ENCODE data around the gene S100A10. TPM values are rescaled to one million over a fixed set of nuclear protein-coding genes. Genes with fewer than 3 reads are reported as not detected.

Gene S100A10
- total RNA-seq, 3 donors from 2014 or later: 540 to 1,335 (median 1,083) TPM

DNA sequence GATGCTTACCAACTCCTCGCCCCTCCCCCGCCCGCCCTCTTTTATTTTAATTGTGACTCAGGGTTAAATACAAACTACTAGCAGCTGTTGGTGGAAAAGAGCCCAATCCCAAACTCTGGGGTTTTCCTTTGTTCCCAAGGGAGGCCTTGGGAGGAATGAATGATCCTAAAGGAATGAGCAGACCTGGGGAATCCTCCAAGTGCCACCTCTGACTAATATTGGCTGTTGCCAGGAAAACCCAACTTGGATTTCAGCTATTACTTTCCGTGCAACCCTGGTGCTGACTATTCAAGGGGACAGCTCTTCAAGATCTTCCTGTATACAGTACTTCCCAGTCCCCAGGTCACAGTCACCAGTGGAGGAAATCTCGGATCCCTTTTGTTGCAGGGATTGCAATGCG, 1.3 kb upstream of the S100A10 start:
- no peak for ATAC-seq
- Histone ChIP-seq H3K36me3 (ENCODE audit: low read depth) (no peaks in the 10 kb centered on the region), H3K9me3 (no peaks in the 10 kb centered on the region), H3K4me3 (no peak overlapping the region), H3K4me1 (ENCODE audit: low read depth) (peaks cover 42% of the 10 kb centered on the region)
- no peak for DNase-seq
- intact Hi-C loops (cut with DNase I, micrococcal nuclease): loop anchor here in 1 of 2 donors (5.0 kb wide), 1 partner anchor 33 kb away; no protein-coding TSS in a partner anchor
- TF ChIP-seq, protein P1, sequence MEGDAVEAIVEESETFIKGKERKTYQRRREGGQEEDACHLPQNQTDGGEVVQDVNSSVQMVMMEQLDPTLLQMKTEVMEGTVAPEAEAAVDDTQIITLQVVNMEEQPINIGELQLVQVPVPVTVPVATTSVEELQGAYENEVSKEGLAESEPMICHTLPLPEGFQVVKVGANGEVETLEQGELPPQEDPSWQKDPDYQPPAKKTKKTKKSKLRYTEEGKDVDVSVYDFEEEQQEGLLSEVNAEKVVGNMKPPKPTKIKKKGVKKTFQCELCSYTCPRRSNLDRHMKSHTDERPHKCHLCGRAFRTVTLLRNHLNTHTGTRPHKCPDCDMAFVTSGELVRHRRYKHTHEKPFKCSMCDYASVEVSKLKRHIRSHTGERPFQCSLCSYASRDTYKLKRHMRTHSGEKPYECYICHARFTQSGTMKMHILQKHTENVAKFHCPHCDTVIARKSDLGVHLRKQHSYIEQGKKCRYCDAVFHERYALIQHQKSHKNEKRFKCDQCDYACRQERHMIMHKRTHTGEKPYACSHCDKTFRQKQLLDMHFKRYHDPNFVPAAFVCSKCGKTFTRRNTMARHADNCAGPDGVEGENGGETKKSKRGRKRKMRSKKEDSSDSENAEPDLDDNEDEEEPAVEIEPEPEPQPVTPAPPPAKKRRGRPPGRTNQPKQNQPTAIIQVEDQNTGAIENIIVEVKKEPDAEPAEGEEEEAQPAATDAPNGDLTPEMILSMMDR (IDR thresholded peaks at IDR 0.05): no peak

DNA sequence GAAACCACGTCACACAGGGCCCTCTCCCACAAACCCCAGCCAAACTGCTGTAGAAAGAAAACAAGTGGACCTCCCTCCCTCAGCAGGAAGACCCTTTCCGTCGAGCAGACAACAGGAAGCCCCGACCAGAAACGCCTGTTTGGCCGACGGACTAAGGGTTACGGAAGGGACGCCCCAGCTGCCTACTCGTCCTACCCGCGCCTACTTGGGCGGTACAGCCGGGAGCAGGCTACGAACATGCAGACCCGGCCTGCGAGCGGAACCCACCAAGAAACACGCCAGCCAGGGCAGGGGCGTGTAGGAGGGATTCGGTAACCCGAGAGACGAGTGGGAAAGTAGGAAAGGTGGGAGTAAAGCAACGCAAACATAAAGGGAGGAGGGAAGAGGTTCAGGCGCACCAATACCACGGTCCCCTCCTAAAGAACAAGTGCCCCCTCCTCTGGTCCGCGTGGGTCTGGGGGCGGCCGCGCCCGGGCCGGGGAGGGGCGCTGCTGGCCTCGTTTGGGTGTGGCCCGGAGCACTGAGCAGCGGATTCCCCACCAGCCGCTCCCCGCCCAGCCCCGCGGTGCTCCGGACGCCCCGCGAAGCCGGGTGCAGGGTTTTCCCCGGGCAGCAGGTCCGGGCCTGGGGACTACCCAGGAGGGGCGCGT, 450 bp downstream of the S100A10 start:
- H3K36me3 ChIP-seq (ENCODE audit: low read depth): no peaks in the 10 kb centered on the region
- no peaks in the 10 kb centered on the region for H3K9me3 ChIP-seq
- TF ChIP-seq, protein P1 (IDR thresholded peaks at IDR 0.05): no peak
- intact Hi-C loops (cut with DNase I, micrococcal nuclease): no loop called here
- ATAC-seq (peak; percentile 21), DNase-seq (peak; percentile 64 to 77 (median 74))
- peak overlapping the region; percentile 96 for H3K4me3 ChIP-seq
- peaks cover 59% of the 10 kb centered on the region for H3K4me1 ChIP-seq (ENCODE audit: low read depth)

DNA sequence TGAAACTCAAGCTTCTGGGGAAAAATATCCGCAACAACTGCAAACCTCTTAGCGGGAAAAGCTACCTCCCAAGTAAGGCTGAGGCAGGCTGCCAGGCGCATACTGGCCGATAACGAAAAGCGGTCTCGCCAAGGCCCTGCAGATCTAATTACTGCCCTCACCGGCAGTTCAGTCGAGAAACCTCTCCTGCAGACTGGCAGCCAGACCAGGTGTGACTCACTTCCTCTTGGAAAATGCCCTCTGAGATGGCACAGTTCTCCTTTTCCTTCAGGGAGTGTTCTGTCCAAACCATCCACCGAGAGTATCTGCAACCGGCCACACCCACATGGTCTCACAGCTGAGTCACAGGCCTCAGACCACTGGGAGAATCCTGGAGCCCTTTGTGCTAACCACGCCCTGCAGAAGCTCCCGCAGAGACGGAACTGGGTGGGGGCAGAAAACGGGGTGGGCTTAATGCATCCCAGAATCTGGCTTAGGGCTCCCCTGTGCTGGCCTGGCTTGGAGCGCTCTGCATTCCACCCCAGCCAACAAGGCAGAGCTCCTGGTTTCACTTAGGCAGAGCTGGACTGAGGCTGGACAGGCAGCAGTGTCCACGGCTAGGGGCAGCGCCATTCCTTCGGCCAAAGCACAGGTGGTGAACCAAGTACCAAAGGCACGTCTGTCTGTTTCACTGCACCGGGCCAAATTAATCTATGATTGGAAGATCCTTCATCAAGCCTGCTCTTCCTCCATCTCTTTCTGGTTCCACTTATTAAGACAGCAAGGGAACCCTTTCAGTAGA, 1.2 kb downstream of the S100A10 start:
- TF ChIP-seq, protein P1 (IDR thresholded peaks at IDR 0.05): no peak
- Histone ChIP-seq H3K4me1 (ENCODE audit: low read depth) (peaks cover 66% of the 10 kb centered on the region), H3K9me3 (no peaks in the 10 kb centered on the region), H3K36me3 (ENCODE audit: low read depth) (no peaks in the 10 kb centered on the region), H3K4me3 (peak overlapping the region; percentile 96)
- DNase-seq: peak; percentile 86 to 92 (median 87)
- intact Hi-C loops (cut with DNase I, micrococcal nuclease): no loop called here
- peak; percentile 68 for ATAC-seq

DNA sequence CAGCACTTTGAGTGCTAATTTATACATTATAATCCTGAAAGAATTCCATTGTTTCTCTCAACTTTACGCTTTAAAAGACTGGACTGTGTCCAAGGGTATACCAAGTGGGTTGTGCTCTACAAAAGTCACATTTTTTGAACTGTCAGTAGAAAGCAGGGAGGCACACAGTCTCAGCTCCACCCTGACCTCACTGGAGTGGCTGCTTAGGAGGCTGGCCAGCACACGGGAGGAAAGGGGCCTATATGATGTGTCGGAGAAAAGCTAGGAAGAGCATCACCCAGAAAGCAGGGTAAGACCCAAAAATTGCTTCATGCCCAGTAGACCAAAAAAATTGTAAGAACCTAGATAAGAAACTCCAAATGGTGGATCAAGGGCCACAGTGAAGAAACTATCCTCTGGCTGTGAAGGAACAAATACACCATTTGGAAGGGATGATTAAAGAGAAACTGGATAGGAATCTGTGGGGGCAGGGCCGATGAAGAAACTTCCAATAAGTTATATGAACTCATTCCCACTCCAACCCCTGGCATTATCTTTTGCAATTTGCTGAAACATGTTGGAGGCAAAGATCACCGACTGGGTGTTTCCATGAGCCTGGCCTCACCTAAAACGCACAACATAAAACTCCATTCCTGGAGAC, 1.9 kb downstream of the S100A10 start:
- ATAC-seq (no peak), DNase-seq (peak in 1 of 3 donors; percentile 37)
- H3K9me3 ChIP-seq: no peaks in the 10 kb centered on the region
- intact Hi-C loops (cut with DNase I, micrococcal nuclease): no loop called here
- TF ChIP-seq, protein P1 (IDR thresholded peaks at IDR 0.05): no peak
- H3K4me1 ChIP-seq (ENCODE audit: low read depth): peaks cover 66% of the 10 kb centered on the region
- H3K36me3 ChIP-seq (ENCODE audit: low read depth): no peaks in the 10 kb centered on the region
- H3K4me3 ChIP-seq: peak overlapping the region; percentile 96

DNA sequence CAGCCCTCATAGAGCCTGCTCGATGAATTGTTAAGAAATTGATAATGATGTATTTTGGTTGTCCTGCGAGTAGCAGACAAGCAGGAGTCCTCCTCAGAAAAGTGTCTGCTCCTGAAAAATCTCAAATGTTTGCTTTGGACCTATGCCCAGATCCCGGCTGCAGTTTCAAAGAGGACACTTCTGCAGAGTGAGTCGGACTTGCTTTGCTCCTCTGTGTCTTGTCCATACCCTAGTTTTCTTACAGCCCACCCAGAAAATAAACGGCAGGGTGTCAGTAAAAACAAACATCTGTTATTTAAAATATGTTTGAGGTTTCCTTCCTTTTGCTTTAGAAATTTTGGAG, 2.8 kb downstream of the S100A10 start:
- TF ChIP-seq, protein P1 (IDR thresholded peaks at IDR 0.05): no peak
- Histone ChIP-seq H3K36me3 (ENCODE audit: low read depth) (no peaks in the 10 kb centered on the region), H3K4me3 (no peak overlapping the region), H3K4me1 (ENCODE audit: low read depth) (peaks cover 65% of the 10 kb centered on the region), H3K9me3 (no peaks in the 10 kb centered on the region)
- intact Hi-C loops (cut with DNase I, micrococcal nuclease): no loop called here
- ATAC-seq (no peak), DNase-seq (peak in 1 of 3 donors; percentile 82)

All from mucosa of descending colon (tissue), 3 donors.